ENCODE measurements around the gene MIPEP.
"Not testable (repeated sequence)": the region's sequence is repeated elsewhere in the genome, so short reads cannot be mapped to it uniquely, and the experiment has no call there.

Gene MIPEP

GRCh38 chr13:23776698-23777574 is 112.3 kb downstream of the MIPEP start:
- DNase-seq (ENCODE audit: low spot score), result no peak

- no peak for DNase-seq (ENCODE audit: low spot score)
Observed at GRCh38 chr13:23772717-23773116, 116.5 kb downstream of the MIPEP start.

DNA sequence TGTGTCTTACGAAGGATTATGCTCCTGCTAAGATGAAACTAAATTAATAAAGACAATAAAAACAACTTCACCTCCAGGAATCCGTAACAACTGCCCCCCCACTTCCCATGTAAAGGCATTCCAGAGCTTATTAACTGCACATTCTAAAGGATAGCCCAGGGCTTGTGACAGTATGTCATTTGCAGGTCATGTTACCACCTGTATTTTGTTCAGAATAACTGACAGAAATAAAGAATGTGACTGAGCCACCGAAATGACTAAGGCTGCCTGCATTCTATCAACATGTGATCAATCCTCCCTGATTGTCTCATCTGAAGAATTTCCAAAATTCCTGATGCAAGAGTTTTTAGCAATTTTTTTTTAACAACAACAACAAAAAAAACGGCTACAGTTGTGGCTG is 117.2 kb downstream of the MIPEP start:
- DNase-seq (ENCODE audit: low spot score), result no peak

DNA sequence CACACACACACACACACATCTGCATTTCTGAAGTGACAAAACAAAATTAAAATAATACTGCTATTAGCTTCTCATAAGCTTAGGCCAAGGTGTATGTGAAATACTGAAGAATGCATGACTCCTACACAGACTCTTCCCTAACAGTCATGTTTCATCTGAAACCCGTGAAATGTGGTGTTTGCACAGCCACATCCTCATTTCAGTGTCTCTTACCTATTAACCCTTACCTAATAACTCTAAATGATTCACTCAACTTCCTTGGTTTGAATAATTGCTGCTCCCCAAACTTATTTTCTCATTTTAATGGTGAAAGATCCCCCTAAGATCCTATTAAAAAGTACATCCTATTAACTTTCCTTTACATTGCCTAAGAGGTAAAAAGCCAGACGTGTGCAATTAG is 117.6 kb downstream of the MIPEP start:
- no peak for DNase-seq (ENCODE audit: low spot score)

- no peak for DNase-seq (ENCODE audit: low spot score)
Observed at GRCh38 chr13:23770973-23771372, 118.2 kb downstream of the MIPEP start.

- no peak for DNase-seq (ENCODE audit: low spot score)
Observed at GRCh38 chr13:23770428-23770827, 118.8 kb downstream of the MIPEP start.

DNA sequence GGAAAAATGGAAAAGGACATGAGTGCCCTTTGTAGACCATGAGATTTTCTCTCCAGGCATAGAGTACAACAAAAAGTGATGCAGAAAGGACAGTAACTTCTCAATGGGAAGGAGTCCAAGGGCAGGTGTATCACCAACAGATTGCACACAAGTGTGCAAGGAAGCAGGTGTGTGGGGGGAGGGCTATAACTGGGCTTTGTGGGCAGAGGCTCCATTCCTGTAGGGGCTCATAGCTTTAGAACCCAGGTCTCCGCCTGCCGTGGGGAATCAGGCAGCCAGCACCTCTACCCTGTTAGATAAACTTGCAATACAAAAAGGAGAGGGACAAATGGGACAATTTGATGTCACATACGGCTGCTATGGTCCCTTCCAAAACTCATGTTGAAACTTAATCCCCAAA is 119.8 kb downstream of the MIPEP start:
- no peak for DNase-seq (ENCODE audit: low spot score)

- DNase-seq (ENCODE audit: low spot score), result no peak
Observed at GRCh38 chr13:23767838-23768237, 121.4 kb downstream of the MIPEP start.

- no peak for DNase-seq (ENCODE audit: low spot score)
Observed at GRCh38 chr13:23766939-23767338, 122.3 kb downstream of the MIPEP start.

DNA sequence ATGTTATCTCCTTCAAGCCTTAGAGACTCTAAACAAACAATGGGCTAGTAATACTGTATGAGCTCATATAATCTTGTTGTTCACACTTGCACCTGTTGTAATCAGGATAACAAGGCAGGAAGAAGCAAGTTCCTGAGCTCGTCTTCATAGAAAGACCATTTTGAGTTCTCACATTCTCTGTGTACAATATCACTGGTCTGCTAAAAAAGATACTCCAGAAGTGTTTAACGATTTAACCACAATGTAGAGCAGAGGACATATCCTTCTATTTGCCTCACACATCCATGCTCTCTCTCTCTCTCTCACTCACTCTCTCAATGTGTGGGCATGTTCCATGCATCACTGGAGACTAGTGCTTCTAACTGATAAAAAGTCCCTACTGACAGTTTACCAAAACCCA is 122.9 kb downstream of the MIPEP start:
- no peak for DNase-seq (ENCODE audit: low spot score)

DNA sequence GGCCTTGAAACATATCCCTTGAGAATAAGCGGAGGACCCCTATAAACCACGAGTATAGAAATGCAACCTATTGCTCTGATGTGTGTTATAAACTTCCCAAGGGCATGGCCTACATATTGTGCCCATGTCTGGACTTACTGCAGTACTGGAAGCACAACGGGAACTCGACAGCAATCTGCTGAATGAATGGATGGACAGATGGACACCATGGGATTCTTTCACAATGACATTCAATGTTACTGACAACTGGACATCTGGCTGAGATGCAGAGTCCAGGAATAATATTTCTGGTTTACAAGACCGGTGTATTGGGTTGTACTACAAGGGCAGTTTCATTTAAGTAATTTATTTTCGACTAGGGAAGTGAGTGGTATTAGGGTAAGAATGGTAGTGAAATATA is 123.7 kb downstream of the MIPEP start:
- no peak for DNase-seq (ENCODE audit: low spot score)

DNA sequence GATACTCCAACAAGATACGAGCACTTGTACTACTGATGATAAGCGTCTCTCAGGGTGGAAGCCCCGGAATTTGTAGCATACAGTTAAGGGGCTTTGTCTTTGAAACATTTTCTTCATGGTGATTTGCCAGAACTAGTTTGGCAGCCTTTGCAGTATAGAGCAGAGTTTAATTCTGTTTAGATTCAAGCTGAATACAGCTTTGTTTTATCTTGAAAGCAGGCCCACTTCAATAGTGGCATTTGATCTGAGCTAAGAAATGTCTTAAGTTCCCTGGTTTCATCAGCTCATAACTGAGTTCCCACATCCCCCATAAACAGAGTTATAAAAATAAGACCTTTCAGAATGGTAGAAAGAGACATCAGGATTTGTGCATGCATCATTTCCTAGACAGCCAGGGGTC is 125.9 kb downstream of the MIPEP start:
- DNase-seq (ENCODE audit: low spot score), result no peak

DNA sequence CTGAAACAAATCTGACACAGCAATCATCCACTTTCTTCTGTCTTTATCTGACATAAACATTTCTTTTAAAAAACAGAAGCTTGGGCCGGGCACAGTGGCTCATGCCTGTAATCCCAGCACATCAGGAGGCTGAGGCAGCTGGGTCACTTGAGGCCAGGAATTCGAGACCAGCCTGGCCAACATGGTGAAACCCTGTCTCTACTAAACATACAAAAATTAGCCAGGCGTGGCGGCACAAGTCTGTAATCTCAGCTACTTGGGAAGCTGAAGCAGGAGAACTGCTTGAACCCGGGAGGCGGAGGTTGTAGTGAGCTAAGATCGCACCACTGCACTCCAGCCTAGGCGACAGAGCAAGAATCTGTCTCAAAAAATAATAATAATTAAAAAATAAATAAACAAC is 127.4 kb downstream of the MIPEP start:
- DNase-seq (ENCODE audit: low spot score), result not testable (repeated sequence)

DNA sequence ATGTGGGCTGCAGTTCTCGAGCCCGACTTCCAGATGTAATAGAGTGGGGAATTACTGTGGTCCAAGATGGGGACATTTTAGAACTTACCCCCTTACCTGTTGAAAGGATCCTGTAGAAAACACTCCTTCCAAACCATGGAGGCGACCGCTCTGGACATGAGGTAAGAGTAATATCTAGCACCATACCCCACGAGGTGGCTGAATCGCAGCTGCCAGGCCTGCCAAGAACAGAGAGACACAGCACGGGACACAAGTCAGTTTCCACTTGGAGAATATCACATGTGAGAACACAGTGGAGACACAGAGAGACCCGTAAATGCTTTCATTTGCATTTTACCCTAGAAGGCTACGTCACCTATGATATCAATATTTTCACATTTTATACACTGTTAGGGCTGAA is 129.2 kb downstream of the MIPEP start:
- DNase-seq (ENCODE audit: low spot score), result no peak

- no peak for DNase-seq (ENCODE audit: low spot score)
Observed at GRCh38 chr13:23758798-23759527, 130.2 kb downstream of the MIPEP start.

GRCh38 chr13:23754997-23755396 is 134.2 kb downstream of the MIPEP start:
- no peak for DNase-seq (ENCODE audit: low spot score)

DNA sequence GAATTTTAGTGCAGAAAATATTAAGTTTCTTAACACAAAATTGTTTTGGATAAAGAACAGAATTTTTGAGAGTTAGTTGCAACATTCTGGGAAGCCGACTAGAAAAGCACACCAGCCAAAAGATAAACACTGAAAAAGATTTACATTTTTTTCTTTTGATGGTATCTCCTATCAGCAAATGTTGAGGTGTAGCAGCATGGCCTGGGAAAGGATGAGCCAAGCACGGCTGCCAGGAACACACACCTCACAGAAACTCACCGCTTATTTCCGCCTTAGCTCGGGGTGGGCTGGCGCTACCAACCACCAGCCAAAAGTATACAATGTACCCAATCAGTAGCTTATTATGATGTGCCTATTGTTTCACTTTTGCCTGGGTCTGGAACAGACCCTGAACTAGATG is 134.7 kb downstream of the MIPEP start:
- peak; percentile 42 for DNase-seq (ENCODE audit: low spot score)

DNA sequence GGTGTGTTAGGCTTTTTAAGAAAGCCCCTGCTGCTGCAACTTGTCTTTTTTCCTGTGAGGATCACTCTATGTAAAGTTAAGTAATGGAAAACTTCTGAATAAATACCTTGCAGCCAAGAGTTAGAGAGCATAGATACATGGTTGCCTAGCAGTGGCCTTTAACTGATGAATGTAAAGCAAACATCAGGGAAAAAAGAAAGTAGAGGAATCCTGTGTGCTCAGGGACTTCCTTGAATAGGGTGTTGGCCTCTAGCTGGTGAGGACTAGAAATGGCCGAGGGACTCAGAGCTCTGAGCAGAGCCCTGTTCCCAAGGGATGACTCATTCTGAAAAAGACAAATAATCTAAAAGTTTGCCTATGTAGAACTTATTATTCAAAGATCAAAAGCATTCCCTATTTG is 135.7 kb downstream of the MIPEP start:
- peak; percentile 46 for DNase-seq (ENCODE audit: low spot score)

GRCh38 chr13:23752111-23753001 is 136.8 kb downstream of the MIPEP start:
- peak; percentile 78 for DNase-seq (ENCODE audit: low spot score)

- peak; percentile 78 for DNase-seq (ENCODE audit: low spot score)
Observed at GRCh38 chr13:23751195-23751594, 138.0 kb downstream of the MIPEP start.

- peak; percentile 36 for DNase-seq (ENCODE audit: low spot score)
Observed at GRCh38 chr13:23750383-23751121, 138.6 kb downstream of the MIPEP start.
